Measurements from ENCODE around the gene C2orf15.

C2orf15 gene

GRCh38 chr2:99181624-99182000 lies 40.1 kb downstream of the C2orf15 start:
- no peak overlapping the region for H3K27ac ChIP-seq (replicated peaks; ENCODE audit: low read length)
- no peak overlapping the region for H3K23ac ChIP-seq (ENCODE audit: low read depth, low read length, poor library complexity)
- no peaks in the 10 kb centered on the region for H3K27me3 ChIP-seq (ENCODE audit: control insufficient read depth in 3 of 3, insufficient read depth in 3 of 3, low read depth in 1 of 3, low read length in 3 of 3)
- H2BK15ac ChIP-seq (ENCODE audit: low read length): no peak overlapping the region
- H3K36me3 ChIP-seq (replicated peaks in 1 of 2; ENCODE audit: control insufficient read depth in 2 of 2, insufficient read depth in 2 of 2, low read length in 2 of 2): peaks cover 0 to 26% of the 10 kb centered on the region in 2 donors
- H4K91ac ChIP-seq (ENCODE audit: low read depth, low read length, poor library complexity): no peak overlapping the region
- H3K4me2 ChIP-seq (ENCODE audit: insufficient read depth, low read length, poor library complexity, severe bottlenecking): peak overlapping the region; percentile 60
- no peak overlapping the region for H2BK120ac ChIP-seq (ENCODE audit: low read depth, low read length)
- H3K4me1 ChIP-seq (ENCODE audit: control insufficient read depth in 2 of 2, insufficient read depth in 1 of 2, low read depth in 1 of 2, low read length in 2 of 2): no peaks in the 10 kb centered on the region
- no peak overlapping the region for H3K14ac ChIP-seq (ENCODE audit: low read length)
- no peak overlapping the region for H2AK5ac ChIP-seq (ENCODE audit: low read depth, low read length)
- DNase-seq (ENCODE audit: low spot score): no peak
- H2BK5ac ChIP-seq (ENCODE audit: low read length): no peak overlapping the region
- H3K79me1 ChIP-seq (ENCODE audit: low read depth, low read length): peaks cover 4% of the 10 kb centered on the region
- no peak overlapping the region for H2BK12ac ChIP-seq (ENCODE audit: low read length)
- WGBS, 2 donors (ENCODE audit: extremely low coverage in 2 of 2, insufficient read length in 2 of 2, insufficient replicate concordance in 1 of 2): no CpG with 5 or more reads among the region's 4 CpGs
- peaks cover 0 to 4% of the 10 kb centered on the region in 2 donors for H3K9me3 ChIP-seq (replicated peaks in 1 of 2; ENCODE audit: control insufficient read depth in 2 of 2, insufficient read depth in 1 of 2, low read depth in 1 of 2, low read length in 2 of 2)
- H3K9ac ChIP-seq (ENCODE audit: low read depth, low read length, poor library complexity): no peak overlapping the region
- H4K8ac ChIP-seq (ENCODE audit: low read depth, low read length): no peak overlapping the region
- no peak overlapping the region for H3K4ac ChIP-seq (ENCODE audit: low read length)
- H3K4me3 ChIP-seq (ENCODE audit: low read length in 2 of 2): peak overlapping the region; percentile 73 to 86
- H2AFZ ChIP-seq (ENCODE audit: low read length): peak overlapping the region; percentile 87
- H3K18ac ChIP-seq (ENCODE audit: low read length): no peak overlapping the region

DNA sequence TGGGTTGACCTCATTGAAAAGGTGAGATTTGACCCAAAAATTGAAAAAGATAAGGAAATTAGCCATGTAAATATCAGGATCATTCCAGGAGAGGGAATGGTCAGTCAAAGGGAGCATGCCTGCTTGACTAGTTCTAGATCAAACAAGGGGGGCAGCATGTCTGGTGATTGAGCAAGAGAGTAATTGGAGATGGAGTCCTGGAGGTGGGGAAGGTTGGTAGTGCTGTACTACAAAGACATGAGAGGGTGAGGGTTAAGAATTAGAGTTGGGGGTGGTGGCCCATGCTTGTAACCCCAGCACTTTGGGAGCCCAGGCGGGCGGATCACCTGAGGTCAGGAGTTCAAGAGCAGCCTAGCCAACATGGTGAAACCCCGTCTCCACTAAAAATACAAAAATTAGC lies 41.5 kb downstream of the C2orf15 start:
- no peak overlapping the region for H2AFZ ChIP-seq (ENCODE audit: low read length)
- H3K27me3 ChIP-seq (ENCODE audit: control insufficient read depth in 3 of 3, insufficient read depth in 3 of 3, low read depth in 1 of 3, low read length in 3 of 3): no peaks in the 10 kb centered on the region
- no peak overlapping the region for H4K8ac ChIP-seq (ENCODE audit: low read depth, low read length)
- no peak overlapping the region for H3K18ac ChIP-seq (ENCODE audit: low read length)
- no peak overlapping the region for H4K91ac ChIP-seq (ENCODE audit: low read depth, low read length, poor library complexity)
- no peak overlapping the region for H3K4me3 ChIP-seq (ENCODE audit: low read length in 2 of 2)
- H2BK5ac ChIP-seq (ENCODE audit: low read length): no peak overlapping the region
- H3K36me3 ChIP-seq (replicated peaks in 1 of 2; ENCODE audit: control insufficient read depth in 2 of 2, insufficient read depth in 2 of 2, low read length in 2 of 2): peaks cover 2 to 29% of the 10 kb centered on the region in 2 donors
- H3K9ac ChIP-seq (ENCODE audit: low read depth, low read length, poor library complexity): no peak overlapping the region
- no CpG with 5 or more reads among the region's 3 CpGs for WGBS, 2 donors (ENCODE audit: extremely low coverage in 2 of 2, insufficient read length in 2 of 2, insufficient replicate concordance in 1 of 2)
- peaks cover 4% of the 10 kb centered on the region for H3K79me1 ChIP-seq (ENCODE audit: low read depth, low read length)
- no peak overlapping the region for H2BK15ac ChIP-seq (ENCODE audit: low read length)
- no peak overlapping the region for H3K4ac ChIP-seq (ENCODE audit: low read length)
- no peak overlapping the region for H2BK120ac ChIP-seq (ENCODE audit: low read depth, low read length)
- H3K14ac ChIP-seq (ENCODE audit: low read length): no peak overlapping the region
- DNase-seq (ENCODE audit: low spot score): no peak
- H3K4me2 ChIP-seq (ENCODE audit: insufficient read depth, low read length, poor library complexity, severe bottlenecking): no peak overlapping the region
- no peak overlapping the region for H3K23ac ChIP-seq (ENCODE audit: low read depth, low read length, poor library complexity)
- H3K27ac ChIP-seq (replicated peaks; ENCODE audit: low read length): no peak overlapping the region
- H3K4me1 ChIP-seq (ENCODE audit: control insufficient read depth in 2 of 2, insufficient read depth in 1 of 2, low read depth in 1 of 2, low read length in 2 of 2): no peaks in the 10 kb centered on the region
- H3K9me3 ChIP-seq (replicated peaks in 1 of 2; ENCODE audit: control insufficient read depth in 2 of 2, insufficient read depth in 1 of 2, low read depth in 1 of 2, low read length in 2 of 2): peaks cover 2 to 4% of the 10 kb centered on the region in 2 donors
- H2BK12ac ChIP-seq (ENCODE audit: low read length): no peak overlapping the region
- H2AK5ac ChIP-seq (ENCODE audit: low read depth, low read length): no peak overlapping the region

- Histone ChIP-seq H3K4ac (ENCODE audit: low read length) (no peak overlapping the region), H3K14ac (ENCODE audit: low read length) (no peak overlapping the region), H2BK15ac (ENCODE audit: low read length) (no peak overlapping the region), H3K27me3 (ENCODE audit: control insufficient read depth in 3 of 3, insufficient read depth in 3 of 3, low read depth in 1 of 3, low read length in 3 of 3) (no peaks in the 10 kb centered on the region), H4K91ac (ENCODE audit: low read depth, low read length, poor library complexity) (no peak overlapping the region), H3K4me1 (ENCODE audit: control insufficient read depth in 2 of 2, insufficient read depth in 1 of 2, low read depth in 1 of 2, low read length in 2 of 2) (no peaks in the 10 kb centered on the region), H4K8ac (ENCODE audit: low read depth, low read length) (no peak overlapping the region), H3K9me3 (replicated peaks in 1 of 2; ENCODE audit: control insufficient read depth in 2 of 2, insufficient read depth in 1 of 2, low read depth in 1 of 2, low read length in 2 of 2) (peaks cover 2 to 4% of the 10 kb centered on the region in 2 donors), H3K4me3 (ENCODE audit: low read length in 2 of 2) (no peak overlapping the region), H3K9ac (ENCODE audit: low read depth, low read length, poor library complexity) (peak overlapping the region; percentile 12), H3K79me1 (ENCODE audit: low read depth, low read length) (peaks cover 4% of the 10 kb centered on the region), H3K23ac (ENCODE audit: low read depth, low read length, poor library complexity) (no peak overlapping the region), H2AK5ac (ENCODE audit: low read depth, low read length) (no peak overlapping the region), H2BK5ac (ENCODE audit: low read length) (no peak overlapping the region), H3K36me3 (replicated peaks in 1 of 2; ENCODE audit: control insufficient read depth in 2 of 2, insufficient read depth in 2 of 2, low read length in 2 of 2) (peaks cover 4 to 47% of the 10 kb centered on the region in 2 donors), H3K18ac (ENCODE audit: low read length) (no peak overlapping the region), H2AFZ (ENCODE audit: low read length) (no peak overlapping the region), H2BK120ac (ENCODE audit: low read depth, low read length) (no peak overlapping the region), H3K4me2 (ENCODE audit: insufficient read depth, low read length, poor library complexity, severe bottlenecking) (no peak overlapping the region), H2BK12ac (ENCODE audit: low read length) (no peak overlapping the region), H3K27ac (replicated peaks; ENCODE audit: low read length) (no peak overlapping the region)
- WGBS, 2 donors (ENCODE audit: extremely low coverage in 2 of 2, insufficient read length in 2 of 2, insufficient replicate concordance in 1 of 2): no CpG with 5 or more reads among the region's 6 CpGs
- no peak for DNase-seq (ENCODE audit: low spot score)
Observed at GRCh38 chr2:99184811-99185210, 43.3 kb downstream of the C2orf15 start.

- Histone ChIP-seq H3K27me3 (ENCODE audit: control insufficient read depth in 3 of 3, insufficient read depth in 3 of 3, low read depth in 1 of 3, low read length in 3 of 3) (no peaks in the 10 kb centered on the region), H2BK12ac (ENCODE audit: low read length) (no peak overlapping the region), H3K79me1 (ENCODE audit: low read depth, low read length) (peaks cover 2% of the 10 kb centered on the region), H2BK5ac (ENCODE audit: low read length) (no peak overlapping the region), H3K4me2 (ENCODE audit: insufficient read depth, low read length, poor library complexity, severe bottlenecking) (no peak overlapping the region), H3K18ac (ENCODE audit: low read length) (no peak overlapping the region), H4K8ac (ENCODE audit: low read depth, low read length) (no peak overlapping the region), H2BK120ac (ENCODE audit: low read depth, low read length) (no peak overlapping the region), H3K4me1 (ENCODE audit: control insufficient read depth in 2 of 2, insufficient read depth in 1 of 2, low read depth in 1 of 2, low read length in 2 of 2) (no peaks in the 10 kb centered on the region), H2BK15ac (ENCODE audit: low read length) (no peak overlapping the region), H3K27ac (replicated peaks; ENCODE audit: low read length) (no peak overlapping the region), H3K9ac (ENCODE audit: low read depth, low read length, poor library complexity) (no peak overlapping the region), H2AFZ (ENCODE audit: low read length) (no peak overlapping the region), H3K4me3 (ENCODE audit: low read length in 2 of 2) (peak overlapping the region in 1 of 2 donors; percentile 63), H3K23ac (ENCODE audit: low read depth, low read length, poor library complexity) (no peak overlapping the region), H3K14ac (ENCODE audit: low read length) (no peak overlapping the region), H3K36me3 (replicated peaks in 1 of 2; ENCODE audit: control insufficient read depth in 2 of 2, insufficient read depth in 2 of 2, low read length in 2 of 2) (peaks cover 6 to 68% of the 10 kb centered on the region in 2 donors), H2AK5ac (ENCODE audit: low read depth, low read length) (no peak overlapping the region), H4K91ac (ENCODE audit: low read depth, low read length, poor library complexity) (no peak overlapping the region), H3K4ac (ENCODE audit: low read length) (no peak overlapping the region), H3K9me3 (replicated peaks in 1 of 2; ENCODE audit: control insufficient read depth in 2 of 2, insufficient read depth in 1 of 2, low read depth in 1 of 2, low read length in 2 of 2) (peaks cover 2 to 4% of the 10 kb centered on the region in 2 donors)
- no peak for DNase-seq (ENCODE audit: low spot score)
Observed at GRCh38 chr2:99187011-99187410, 45.5 kb downstream of the C2orf15 start.

All from neuronal stem cell (in vitro differentiated cells).